Endothelial cell of umbilical vein (primary cell): ENCODE data around the gene RGSL1. TPM values are rescaled to one million over a fixed set of nuclear protein-coding genes. Genes with fewer than 3 reads are reported as not detected.
"Not testable (repeated sequence)": the region's sequence is repeated elsewhere in the genome, so short reads cannot be mapped to it uniquely, and the experiment has no call there.

Experiments
- BruUV-seq: library from RNA; stranded (reverse); fragments of 400-500 nt; replicated peaks from 2 replicates; lab custom pipeline; 2021; lab: Mats Ljungman, UMichigan
- CTCF ChIA-PET: fragments of 300-600, 350-600 bp; sonication (Branson Sonifier 250); formaldehyde crosslinking; loops from one replicate; lab custom pipeline; 2021; ENCODE audit warnings: antibody characterized with exemption, inconsistent platforms; lab: Charles Lee
- POLR2A ChIA-PET: fragments of 300-600, 350-600 bp; sonication (Branson Sonifier 250); formaldehyde crosslinking; loops from one replicate; lab custom pipeline; 2021; ENCODE audit warnings: antibody characterized with exemption, inconsistent platforms; lab: Charles Lee
- DNase-seq: peaks from one replicate; pipeline ENCODE4 v3.0.0-alpha.2; 2011; ENCODE audit warnings: low read depth, low spot score
- FAIRE-seq: peaks from 2 replicates; lab custom pipeline; 2011; peaks lifted over from hg19 to GRCh38; lab: Jason Lieb, UNC
- H2AFZ ChIP-seq: 2 replicates; pipeline ENCODE4 v1.6.0; 2012; ENCODE audit warnings: low read depth, low read length, control low read depth, inconsistent platforms
- H3K27ac ChIP-seq: 2 replicates; pipeline ENCODE4 v1.5.1; 2011; ENCODE audit warnings: low read depth, mild to moderate bottlenecking, control low read depth, low read length, moderate library complexity; ENCODE audit not compliant: insufficient read depth
- H3K27me3 ChIP-seq, 2 experiments: 2 replicates each; pipeline versions ENCODE4 v1.6.0 to v1.6.1; 2011; ENCODE audit warnings: low read length in 2 of 2, mixed read lengths in 1 of 2; ENCODE audit not compliant: control insufficient read depth in 2 of 2, insufficient read depth in 2 of 2
- H3K36me3 ChIP-seq, 2 experiments: 2 replicates in 1 of 2; 3 replicates in 1 of 2; pipeline ENCODE4 v1.5.1; 2011; ENCODE audit warnings: low read length in 2 of 2, mild to moderate bottlenecking in 1 of 2, moderate library complexity in 1 of 2; ENCODE audit not compliant: control insufficient read depth in 2 of 2, insufficient read depth in 2 of 2; ENCODE audit errors: extremely low read depth in 1 of 2
- H3K4me1 ChIP-seq: 3 replicates; pipeline ENCODE4 v1.5.1; 2011; ENCODE audit warnings: mild to moderate bottlenecking, low read length; ENCODE audit not compliant: control insufficient read depth, insufficient read depth; ENCODE audit errors: extremely low read depth
- H3K4me2 ChIP-seq: 2 replicates; pipeline ENCODE4 v1.6.1; 2011; ENCODE audit warnings: low read length, control low read depth, mixed read lengths; ENCODE audit not compliant: insufficient read depth
- H3K4me3 ChIP-seq, 3 experiments: fragments of 200-600 bp in 1 of 3; sonication (generic), shearing (Covaris generic) in 1 of 3; replicated peaks in 1 of 3; 2 replicates each; pipeline ENCODE4 v1.5.1; 2011 to 2016; ENCODE audit warnings: control low read depth in 3 of 3, low read length in 3 of 3, mild to moderate bottlenecking in 2 of 3, inconsistent platforms in 1 of 3, low read depth in 1 of 3, moderate library complexity in 1 of 3; ENCODE audit not compliant: insufficient read depth in 1 of 3
- H3K79me2 ChIP-seq: 2 replicates; pipeline ENCODE4 v1.6.0; 2012; ENCODE audit warnings: low read length, inconsistent platforms; ENCODE audit not compliant: control insufficient read depth, insufficient read depth
- H3K9ac ChIP-seq: replicated peaks from 2 replicates; pipeline ENCODE3; 2011; ENCODE audit warnings: low read length, control low read depth; ENCODE audit not compliant: insufficient read depth; ENCODE audit errors: extremely low read depth
- H3K9me1 ChIP-seq: replicated peaks from 3 replicates; pipeline ENCODE4 v1.6.0; 2011; ENCODE audit warnings: mild to moderate bottlenecking, low read length; ENCODE audit not compliant: control insufficient read depth, insufficient read depth; ENCODE audit errors: extremely low read depth
- H3K9me3 ChIP-seq: replicated peaks from 2 replicates; pipeline ENCODE4 v1.5.1; 2012; ENCODE audit warnings: low read length, inconsistent platforms; ENCODE audit not compliant: control insufficient read depth, insufficient read depth
- H4K20me1 ChIP-seq: replicated peaks from 2 replicates; pipeline ENCODE3; 2011; ENCODE audit warnings: mild to moderate bottlenecking, low read length; ENCODE audit not compliant: control insufficient read depth, insufficient read depth; ENCODE audit errors: extremely low read depth
- JUN ChIP-seq: IDR thresholded peaks from 2 replicates; pipeline ENCODE4 v1.6.1; 2011; ENCODE audit warnings: borderline replicate concordance, low read depth; ENCODE audit not compliant: insufficient read length, insufficient read depth
- MYC ChIP-seq: IDR thresholded peaks from one replicate; pipeline ENCODE4 v1.6.1; 2011; ENCODE audit warnings: mild to moderate bottlenecking, low read depth, low read length
- POLR2A ChIP-seq: IDR thresholded peaks from 2 replicates; pipeline ENCODE4 v1.6.1; 2012; ENCODE audit warnings: low read depth, mild to moderate bottlenecking, control low read depth, low read length
- dilution Hi-C: fragments of 300-500 bp; cut with MboI; formaldehyde crosslinking; loops from one replicate; pipeline ENCODE4 v1.15.0; 2019; ENCODE audit warnings: low sequenced_read_pairs; ENCODE audit not compliant: extremely low pct_ligation_motif_present
- intact Hi-C: fragments of 100-400 bp; cut with micrococcal nuclease; formaldehyde crosslinking; loops from one replicate; pipeline ENCODE4 v1.10.0; 2022
- polyA plus RNA-seq, 4 experiments: library from polyadenylated mRNA; depleted of rRNA in 3 of 4; stranded (reverse) in 3 of 4; unstranded in 1 of 4; fragments of >200 nt; gene quantifications; 2 replicates each; pipeline versions ENCODE4 v1.2.1 to v1.2.3, GENCODE V29; 2011 to 2012; ENCODE audit warnings: missing spikeins in 1 of 4
- total RNA-seq: library from RNA; stranded (reverse); gene quantifications from 2 replicates; pipeline ENCODE4 v1.2.3, GENCODE V29; 2021

RGSL1 gene
- total and polyA plus RNA-seq, 2 donors (not counting 3 experiments of a cell fraction or from before 2014, with no cell fraction given), result not detected

DNA sequence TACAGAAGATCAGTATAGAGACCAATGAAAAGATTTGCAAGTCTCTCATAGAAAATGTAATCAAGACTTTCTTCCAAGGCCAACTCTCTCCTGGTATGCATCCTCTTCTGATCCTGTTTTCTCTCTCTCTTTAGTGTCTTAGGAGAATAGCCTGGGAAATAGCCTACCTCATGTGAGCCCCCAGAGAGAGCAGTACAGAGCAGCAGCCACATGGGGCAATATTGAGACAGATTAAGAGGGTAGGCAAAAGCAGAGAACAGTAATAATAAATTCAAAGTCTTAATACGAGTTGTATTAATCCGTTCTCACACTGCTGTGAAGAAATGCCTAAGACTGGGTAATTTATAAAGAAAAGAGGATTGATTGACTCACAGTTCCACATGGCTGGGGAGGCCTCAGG is 77.7 kb downstream of the RGSL1 start:
- H3K9me3 ChIP-seq, result no peaks in the 10 kb centered on the region
- TF ChIP-seq POLR2A, result no peak
- no peak for TF ChIP-seq JUN
- no peak for TF ChIP-seq MYC
- ChIA-PET POLR2A (no interaction called here), CTCF (no interaction called here)
- H3K9ac ChIP-seq, result no peak overlapping the region
- BruUV-seq, result no TSS peak
- H3K4me1 ChIP-seq, result no peaks in the 10 kb centered on the region
- no peak overlapping the region for H3K4me2 ChIP-seq
- no peak overlapping the region for H3K27ac ChIP-seq
- dilution Hi-C loops, result no loop called here
- H3K9me1 ChIP-seq, result no peaks in the 10 kb centered on the region
- intact Hi-C loops, result no loop called here
- no peaks in the 10 kb centered on the region for H3K36me3 ChIP-seq
- DNase-seq (no peak), FAIRE-seq (no peak)
- no peak overlapping the region for H2AFZ ChIP-seq
- H3K4me3 ChIP-seq, result no peak overlapping the region
- H4K20me1 ChIP-seq, result no peaks in the 10 kb centered on the region
- H3K79me2 ChIP-seq, result no peaks in the 10 kb centered on the region
- no peaks in the 10 kb centered on the region for H3K27me3 ChIP-seq

DNA sequence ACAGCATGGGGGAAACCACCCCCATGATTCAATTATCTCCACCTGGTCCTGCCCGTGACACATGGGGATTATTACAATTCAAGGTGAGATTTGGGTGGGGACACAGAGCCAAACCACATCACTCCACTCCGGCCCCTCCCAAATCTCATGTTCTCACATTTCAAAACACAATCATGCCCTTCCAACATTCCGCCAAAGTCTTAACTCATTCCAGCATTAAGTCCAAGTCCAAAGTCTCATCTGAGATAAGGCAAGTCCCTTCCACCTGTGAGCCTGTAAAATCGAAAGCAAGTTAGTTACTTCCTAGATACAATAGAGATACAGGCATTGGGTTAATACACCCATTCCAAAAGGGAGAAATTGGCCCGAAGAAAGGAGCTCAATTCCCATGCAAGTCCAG is 78.3 kb downstream of the RGSL1 start:
- H4K20me1 ChIP-seq, H2AFZ ChIP-seq, H3K9me1 ChIP-seq, DNase-seq, H3K36me3 ChIP-seq, H3K4me2 ChIP-seq, POLR2A ChIA-PET, CTCF ChIA-PET, BruUV-seq, H3K4me1 ChIP-seq, H3K27me3 ChIP-seq, FAIRE-seq, dilution Hi-C loops, H3K27ac ChIP-seq, H3K79me2 ChIP-seq, intact Hi-C loops, H3K4me3 ChIP-seq, H3K9ac ChIP-seq, H3K9me3 ChIP-seq: not testable (repeated sequence)
